NCI-H1048 (cell line): ENCODE results near the gene CS.
A peak's percentile ranks its signal among the peaks of the same experiment; 100 is the strongest.

Source experiments
- DNase-seq: peaks from one replicate; lab custom pipeline; 2025; lab: John Stamatoyannopoulos, UW

Gene CS

GRCh38 chr12:56244494-56244893 lies 55.6 kb downstream of the CS start:
- DNase-seq = no peak

GRCh38 chr12:56243731-56244181 lies 56.4 kb downstream of the CS start:
- DNase-seq = no peak

- DNase-seq = no peak
Measured at GRCh38 chr12:56242986-56243385, 57.1 kb downstream of the CS start.

- no peak for DNase-seq
Measured at GRCh38 chr12:56241424-56242303, 58.5 kb downstream of the CS start.

- no peak for DNase-seq
Measured at GRCh38 chr12:56237552-56237951, 62.6 kb downstream of the CS start.

GRCh38 chr12:56236985-56237384 lies 63.1 kb downstream of the CS start:
- no peak for DNase-seq

- DNase-seq = no peak
Measured at GRCh38 chr12:56236091-56236490, 64.0 kb downstream of the CS start.

GRCh38 chr12:56234746-56235436 lies 65.2 kb downstream of the CS start:
- no peak for DNase-seq

GRCh38 chr12:56231184-56231582 lies 68.9 kb downstream of the CS start:
- no peak for DNase-seq

GRCh38 chr12:56230432-56231183 lies 69.5 kb downstream of the CS start:
- no peak for DNase-seq

- no peak for DNase-seq
Measured at GRCh38 chr12:56229916-56230431, 70.2 kb downstream of the CS start, which contains the start of gene SLC39A5. Gene SLC39A5 (plus strand): TSS chr12:56230051. CDS start chr12:56231275, 1,224 bp downstream.

GRCh38 chr12:56229082-56229481 lies 71.0 kb downstream of the CS start:
- no peak for DNase-seq

GRCh38 chr12:56224954-56225353 lies 75.2 kb downstream of the CS start:
- no peak for DNase-seq

GRCh38 chr12:56224102-56224701 lies 75.9 kb downstream of the CS start, which contains the start of gene NABP2:
Gene NABP2 (plus strand): TSS chr12:56224342. CDS start chr12:56224857, 515 bp downstream.
- DNase-seq = peak; percentile 92

GRCh38 chr12:56223571-56224101 lies 76.5 kb downstream of the CS start:
- no peak for DNase-seq

- no peak for DNase-seq
Measured at GRCh38 chr12:56222531-56222895, 77.6 kb downstream of the CS start.

- DNase-seq = peak; percentile 87
Measured at GRCh38 chr12:56221757-56222530, 78.2 kb downstream of the CS start, which contains the start of gene RNF41. Gene RNF41 (minus strand): TSS chr12:56221922. CDS start chr12:56214047, 7,875 bp downstream.
